GM12892 (cell line): ENCODE measurements around the gene MACROD2.

ENCODE experiments used
- DNase-seq: peaks from one replicate; pipeline ENCODE4 v3.0.0; 2011; ENCODE audit not compliant: insufficient read length
- FAIRE-seq: peaks from 2 replicates; lab custom pipeline; 2011; peaks lifted over from hg19 to GRCh38; lab: Jason Lieb, UNC
- POLR2A ChIP-seq: IDR thresholded peaks from 2 replicates; pipeline ENCODE4 v1.6.1; 2011; ENCODE audit warnings: low read depth, low read length, control low read depth
- POLR2AphosphoS5 ChIP-seq: IDR thresholded peaks from 2 replicates; pipeline ENCODE4 v1.6.1; 2011; ENCODE audit warnings: low read depth, low read length, control low read depth
- TAF1 ChIP-seq: IDR thresholded peaks from 2 replicates; pipeline ENCODE4 v1.6.1; 2011; ENCODE audit warnings: low read depth, mild to moderate bottlenecking, control low read depth, low read length, borderline replicate concordance

MACROD2 gene

DNA sequence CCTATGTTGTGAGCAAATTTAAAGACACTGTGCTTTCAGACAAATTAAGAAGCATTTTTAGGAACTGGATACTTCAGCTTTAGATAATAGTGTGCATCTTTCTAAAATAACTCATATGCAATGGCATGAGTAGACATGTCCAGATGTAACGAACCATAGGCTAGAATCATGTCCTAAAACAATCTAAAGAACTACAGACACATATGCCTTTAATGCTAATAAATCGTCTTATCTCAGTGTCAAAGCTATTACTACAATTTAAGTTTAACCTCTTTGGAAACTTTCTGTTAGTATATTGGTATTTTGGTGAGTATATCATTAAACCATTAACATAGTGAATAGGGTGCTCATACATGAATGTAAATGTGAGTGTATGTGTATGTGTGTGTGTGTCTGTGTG lies 1250.6 kb downstream of the MACROD2 start:
- TF ChIP-seq TAF1 (no peak), POLR2AphosphoS5 (no peak), POLR2A (no peak)
- FAIRE-seq, result no peak
- DNase-seq, result no peak

DNA sequence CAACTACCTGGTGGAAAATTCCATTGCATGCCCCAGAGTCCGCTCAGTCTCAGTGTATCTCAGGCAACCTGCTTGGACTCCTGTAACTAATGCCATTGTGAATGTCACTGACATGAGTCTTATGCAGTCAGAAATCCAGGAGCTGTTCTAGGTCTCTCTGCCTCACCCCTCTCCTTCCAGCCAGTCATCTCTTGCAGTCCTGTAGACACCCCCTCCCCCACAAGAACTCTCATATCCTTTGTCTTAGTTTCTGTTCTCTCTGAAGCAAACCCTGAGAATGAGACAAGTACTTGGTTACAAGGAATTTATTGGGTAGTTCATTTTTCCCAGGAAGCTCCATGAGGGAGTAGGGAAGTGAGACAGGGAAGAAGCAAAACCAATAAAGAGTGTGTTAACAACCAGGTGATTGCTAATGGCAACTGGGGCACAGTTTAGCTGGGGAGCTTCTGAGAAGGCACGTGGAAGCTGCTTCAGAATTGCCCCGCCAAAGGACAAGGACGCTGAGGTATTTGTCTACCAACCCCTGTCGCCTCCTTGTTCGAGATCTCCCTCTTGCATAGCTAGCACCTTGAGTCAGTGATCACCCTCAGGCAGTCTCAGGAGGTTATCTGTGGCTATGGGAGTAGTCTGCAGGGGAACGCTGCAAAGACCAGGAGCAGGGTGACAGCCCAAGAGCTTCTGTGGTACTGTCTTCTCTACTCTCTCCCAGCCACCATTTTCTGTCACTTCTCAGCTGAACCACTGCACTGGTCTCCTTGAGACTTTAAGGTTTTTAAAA lies 1253.5 kb downstream of the MACROD2 start:
- FAIRE-seq, result no peak

GRCh38 chr20:15251171-15251570 lies 1255.9 kb downstream of the MACROD2 start:
- TF ChIP-seq POLR2AphosphoS5, result no peak
- TF ChIP-seq POLR2A, result no peak
- TF ChIP-seq TAF1, result no peak
- DNase-seq (no peak), FAIRE-seq (no peak)

More for the DNA sequence above, 1253.5 kb downstream of the MACROD2 start:
- no peak for TF ChIP-seq POLR2A
- TF ChIP-seq POLR2AphosphoS5, result no peak
- no peak for TF ChIP-seq TAF1
- no peak for DNase-seq

- FAIRE-seq (no peak), DNase-seq (no peak)
- no peak for TF ChIP-seq TAF1
- no peak for TF ChIP-seq POLR2A
- no peak for TF ChIP-seq POLR2AphosphoS5
Observed at GRCh38 chr20:15252304-15252703, 1257.0 kb downstream of the MACROD2 start.

DNA sequence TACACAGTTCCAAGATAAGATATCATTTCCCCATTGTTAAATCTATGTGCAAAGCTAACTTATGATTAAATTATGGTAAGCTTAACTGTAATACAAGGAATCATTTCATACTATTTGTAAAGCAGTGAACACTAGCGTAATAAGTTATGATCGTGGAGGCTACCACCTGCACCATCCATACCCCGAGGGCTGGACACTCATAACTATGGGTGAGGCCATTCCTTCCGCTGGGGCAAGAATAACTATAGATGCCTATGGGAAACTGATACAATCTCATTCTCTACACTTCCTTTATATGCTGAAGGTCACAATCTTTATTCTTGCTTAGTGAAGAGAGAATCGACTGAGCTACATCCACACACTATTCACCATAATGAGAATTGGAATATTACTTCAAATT lies 1258.1 kb downstream of the MACROD2 start:
- FAIRE-seq (no peak), DNase-seq (no peak)
- TF ChIP-seq TAF1 (no peak), POLR2AphosphoS5 (no peak), POLR2A (no peak)

DNA sequence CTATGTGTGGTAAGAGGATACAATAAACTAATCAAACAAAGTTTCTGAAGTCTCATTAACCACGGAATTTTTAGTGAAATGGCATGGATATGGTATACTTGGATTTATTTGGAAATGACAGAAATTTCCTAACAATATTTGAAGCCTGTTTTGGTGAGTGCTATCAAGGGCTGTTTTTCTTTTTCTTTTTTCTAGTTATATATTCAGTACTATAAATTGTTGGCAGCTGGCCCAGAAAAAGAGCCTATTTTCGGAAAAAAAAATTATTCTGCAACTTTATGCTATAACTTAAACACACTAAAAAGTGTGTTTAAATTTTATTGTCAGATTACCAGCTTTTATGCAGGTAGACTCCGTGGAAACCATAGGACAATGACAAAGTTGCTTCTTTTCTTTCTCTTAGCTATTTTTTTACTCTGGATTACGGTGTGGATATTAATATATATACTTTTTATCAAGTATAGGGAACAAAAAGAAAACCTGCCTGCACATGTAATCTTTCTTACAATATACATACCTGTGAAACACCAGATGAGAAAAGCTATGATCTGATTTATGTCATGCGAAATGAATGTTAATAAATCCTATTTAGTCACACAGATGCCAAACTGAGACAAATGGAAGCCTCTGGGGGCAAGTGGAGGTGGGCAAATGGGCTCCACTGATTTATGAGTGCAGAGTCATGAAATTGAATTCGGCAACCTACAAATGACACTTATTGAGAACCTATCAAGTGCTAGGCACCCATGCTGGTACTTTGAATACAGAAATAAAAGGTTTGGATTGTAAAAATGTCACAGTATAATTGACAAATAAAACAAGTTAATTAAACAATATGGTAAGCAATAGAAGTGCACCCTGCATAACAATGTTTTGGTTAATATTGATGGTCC lies 1261.6 kb downstream of the MACROD2 start:
- FAIRE-seq (no peak), DNase-seq (no peak)
- no peak for TF ChIP-seq TAF1
- no peak for TF ChIP-seq POLR2A
- no peak for TF ChIP-seq POLR2AphosphoS5

DNA sequence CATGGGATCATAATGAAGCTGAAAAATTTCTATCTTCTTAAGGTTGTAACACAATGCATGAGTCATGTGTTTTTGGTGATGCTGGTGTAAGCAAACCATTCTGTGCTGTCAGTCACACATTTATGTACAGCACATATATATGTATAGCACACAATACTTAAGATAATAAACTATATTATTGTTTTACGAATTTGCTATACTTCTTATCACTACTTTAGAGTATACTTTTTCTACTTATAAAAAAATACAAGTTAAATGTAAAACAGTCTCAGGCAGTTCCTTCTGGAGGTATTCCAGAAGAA lies 1262.2 kb downstream of the MACROD2 start:
- no peak for TF ChIP-seq TAF1
- no peak for TF ChIP-seq POLR2AphosphoS5
- TF ChIP-seq POLR2A, result no peak
- FAIRE-seq (no peak), DNase-seq (no peak)

DNA sequence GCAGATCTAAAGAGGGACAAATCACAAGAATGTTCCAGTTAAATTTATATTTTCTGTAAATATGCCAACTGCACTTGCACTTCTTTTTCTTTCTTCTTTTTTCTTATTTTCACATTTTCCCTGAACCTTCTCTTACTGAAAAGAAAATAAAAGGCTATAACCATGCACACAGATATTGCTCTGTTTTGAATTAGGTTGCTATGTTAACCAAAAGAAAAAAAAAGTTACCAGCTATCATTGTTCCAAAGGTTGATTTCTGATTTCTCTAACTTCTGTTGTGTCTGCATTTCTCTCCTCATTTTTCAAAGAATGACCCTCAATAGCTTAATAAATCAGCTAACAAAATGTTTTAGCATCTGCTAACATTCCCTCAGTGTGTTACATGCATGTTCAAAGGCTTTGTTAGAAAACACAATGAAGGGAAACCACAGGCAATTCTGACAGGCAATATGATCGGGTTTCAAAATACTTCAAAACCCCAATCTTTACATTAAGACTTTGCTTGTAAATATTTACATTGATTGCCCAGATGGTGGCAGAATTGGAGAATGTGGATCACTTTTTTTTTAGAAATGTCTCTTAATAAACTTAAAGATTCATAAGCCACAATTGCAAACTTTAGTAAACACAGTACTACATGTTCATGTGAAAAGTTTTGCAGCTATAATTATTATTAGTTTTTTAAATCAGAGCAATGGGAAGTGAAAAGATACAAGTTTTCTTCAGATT lies 1270.4 kb downstream of the MACROD2 start:
- no peak for FAIRE-seq
- no peak for TF ChIP-seq POLR2AphosphoS5
- TF ChIP-seq TAF1, result no peak
- no peak for TF ChIP-seq POLR2A
- DNase-seq, result no peak

DNA sequence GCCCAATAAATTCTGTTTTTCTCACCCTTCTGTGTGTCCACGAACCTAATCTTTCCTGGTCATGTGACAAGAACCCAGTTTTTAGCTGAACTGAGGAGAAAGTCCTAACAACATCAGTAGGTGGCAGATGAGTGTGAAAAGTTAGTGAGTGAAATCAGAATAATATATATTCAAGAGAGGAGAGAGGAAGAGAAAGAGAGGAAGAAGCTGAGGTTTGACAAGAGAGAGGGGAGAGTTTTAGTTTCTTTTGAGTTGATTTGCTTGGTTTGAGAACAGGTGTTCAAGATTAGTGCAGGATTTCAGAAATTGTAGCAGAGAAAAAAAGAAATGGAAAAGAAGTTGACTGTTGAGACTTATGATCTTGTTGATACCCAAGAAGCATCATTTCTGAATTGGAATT lies 1272.6 kb downstream of the MACROD2 start:
- TF ChIP-seq POLR2A, result no peak
- DNase-seq (no peak), FAIRE-seq (peak; percentile 67)

DNA sequence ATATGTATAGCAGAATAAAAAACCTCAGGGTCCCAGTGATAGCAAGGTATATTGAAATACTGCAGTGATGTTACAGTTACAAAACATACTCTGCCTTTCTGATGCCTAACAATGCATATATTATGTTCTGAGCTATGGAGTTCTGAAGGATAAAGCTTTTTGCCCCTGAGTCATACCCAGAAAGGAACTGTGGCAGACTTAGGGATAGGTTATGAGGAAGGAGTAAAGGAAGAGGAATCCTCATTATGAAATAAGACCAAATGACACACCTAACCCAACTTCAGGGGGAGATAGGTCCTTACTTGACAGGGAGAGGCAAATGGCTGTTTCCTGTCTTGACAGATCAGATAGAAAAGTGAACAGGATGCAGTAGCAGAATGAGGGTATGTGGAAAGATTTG lies 1282.7 kb downstream of the MACROD2 start:
- FAIRE-seq (no peak), DNase-seq (no peak)
- TF ChIP-seq POLR2AphosphoS5, result no peak
- no peak for TF ChIP-seq POLR2A
- no peak for TF ChIP-seq TAF1

GRCh38 chr20:15287329-15287728 lies 1292.0 kb downstream of the MACROD2 start:
- FAIRE-seq (no peak), DNase-seq (no peak)
- no peak for TF ChIP-seq TAF1
- TF ChIP-seq POLR2AphosphoS5, result no peak
- no peak for TF ChIP-seq POLR2A
